Cardiac septum (tissue), 1 donor: ENCODE measurements around the gene FAM83B. TPM values are rescaled to one million over a fixed set of nuclear protein-coding genes. Genes with fewer than 3 reads are reported as not detected.
"Not testable (repeated sequence)": the region's sequence is repeated elsewhere in the genome, so short reads cannot be mapped to it uniquely, and the experiment has no call there.

ENCODE experiments used
- DNase-seq: peaks from one replicate; pipeline ENCODE4 v3.0.0-alpha.2; 2020; ENCODE audit warnings: low spot score
- intact Hi-C: fragments of 100-400 bp; cut with DNase I; formaldehyde crosslinking; loops from one replicate; pipeline ENCODE4 v1.14.0; 2022
- long read RNA-seq: library from polyadenylated mRNA; unstranded; transcript quantifications from one replicate; pipeline ENCODE4 v2.0.0, GENCODE V29; 2021
- total RNA-seq: library from RNA; stranded (reverse); fragmentation: NEBNext Ultra II Directional; extraction: Animal tissue kit (Norgen Biotek cat#: 25700); gene quantifications from one replicate; pipeline ENCODE4 v1.2.1, GENCODE V29; 2021
- donor health status: DM: no; HTN: no; CAD: no.

FAM83B gene, protein sequence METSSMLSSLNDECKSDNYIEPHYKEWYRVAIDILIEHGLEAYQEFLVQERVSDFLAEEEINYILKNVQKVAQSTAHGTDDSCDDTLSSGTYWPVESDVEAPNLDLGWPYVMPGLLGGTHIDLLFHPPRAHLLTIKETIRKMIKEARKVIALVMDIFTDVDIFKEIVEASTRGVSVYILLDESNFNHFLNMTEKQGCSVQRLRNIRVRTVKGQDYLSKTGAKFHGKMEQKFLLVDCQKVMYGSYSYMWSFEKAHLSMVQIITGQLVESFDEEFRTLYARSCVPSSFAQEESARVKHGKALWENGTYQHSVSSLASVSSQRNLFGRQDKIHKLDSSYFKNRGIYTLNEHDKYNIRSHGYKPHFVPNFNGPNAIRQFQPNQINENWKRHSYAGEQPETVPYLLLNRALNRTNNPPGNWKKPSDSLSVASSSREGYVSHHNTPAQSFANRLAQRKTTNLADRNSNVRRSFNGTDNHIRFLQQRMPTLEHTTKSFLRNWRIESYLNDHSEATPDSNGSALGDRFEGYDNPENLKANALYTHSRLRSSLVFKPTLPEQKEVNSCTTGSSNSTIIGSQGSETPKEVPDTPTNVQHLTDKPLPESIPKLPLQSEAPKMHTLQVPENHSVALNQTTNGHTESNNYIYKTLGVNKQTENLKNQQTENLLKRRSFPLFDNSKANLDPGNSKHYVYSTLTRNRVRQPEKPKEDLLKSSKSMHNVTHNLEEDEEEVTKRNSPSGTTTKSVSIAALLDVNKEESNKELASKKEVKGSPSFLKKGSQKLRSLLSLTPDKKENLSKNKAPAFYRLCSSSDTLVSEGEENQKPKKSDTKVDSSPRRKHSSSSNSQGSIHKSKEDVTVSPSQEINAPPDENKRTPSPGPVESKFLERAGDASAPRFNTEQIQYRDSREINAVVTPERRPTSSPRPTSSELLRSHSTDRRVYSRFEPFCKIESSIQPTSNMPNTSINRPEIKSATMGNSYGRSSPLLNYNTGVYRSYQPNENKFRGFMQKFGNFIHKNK
- total RNA-seq: 0.11 TPM
- long read RNA-seq: 0 reads

DNA sequence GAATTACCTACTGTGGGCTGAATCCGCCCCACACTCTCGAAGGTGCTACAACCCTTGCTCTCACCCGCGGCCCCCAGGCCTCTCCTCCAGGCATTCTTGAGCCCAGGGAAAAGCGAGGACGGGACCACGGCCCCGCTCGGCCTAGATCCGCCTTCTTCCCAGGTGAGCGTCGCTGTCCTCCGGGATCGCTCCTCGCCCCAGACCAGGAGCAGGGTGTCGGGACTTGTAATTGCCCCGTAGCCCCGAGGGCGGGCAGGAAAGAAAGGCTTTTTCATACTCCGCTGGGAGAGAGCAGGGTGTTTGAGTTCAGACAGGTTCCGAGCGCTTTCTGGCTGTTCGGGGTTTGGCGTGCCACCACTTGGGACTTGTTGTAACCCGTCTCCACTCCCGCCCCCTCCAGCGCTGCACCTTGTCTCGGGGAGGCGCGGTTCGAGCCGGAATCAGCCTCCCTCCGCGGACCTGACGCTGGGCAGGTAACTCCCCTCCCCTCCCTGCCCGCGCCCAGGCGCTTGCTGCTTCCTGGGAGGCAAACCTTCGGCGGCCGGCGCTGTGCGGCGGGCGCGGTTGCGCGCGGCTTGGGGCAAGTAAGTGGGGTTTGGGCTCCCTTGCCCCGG is at the start of gene FAM83B:
Gene FAM83B, plus strand, starts transcription at position 529 of the 614 bp plus-strand sequence. CDS start 23,476 bp downstream, outside the sequence.
- intact Hi-C loops: no loop called here
- no peak for DNase-seq

DNA sequence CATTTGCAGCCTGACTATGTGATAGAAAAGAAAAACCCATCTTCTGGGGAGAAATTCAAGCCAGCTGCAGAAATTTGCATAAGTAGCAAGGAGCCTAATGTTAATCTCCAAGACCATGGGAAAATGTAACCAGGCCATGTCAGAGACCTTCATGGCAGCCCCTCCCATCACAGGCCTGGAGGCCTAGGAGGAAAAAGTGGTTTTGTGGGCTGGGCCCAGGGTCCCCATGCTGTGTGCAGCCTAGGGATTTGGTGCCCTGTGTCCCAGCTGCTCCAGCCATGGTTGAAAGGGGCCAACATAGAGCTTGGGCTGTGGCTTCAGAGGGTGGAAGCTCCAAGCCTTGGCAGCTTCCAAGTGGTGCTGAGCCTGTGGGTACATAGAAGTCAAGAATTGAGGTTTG is 49.7 kb upstream of the FAM83B start:
- intact Hi-C loops, DNase-seq: not testable (repeated sequence)

DNA sequence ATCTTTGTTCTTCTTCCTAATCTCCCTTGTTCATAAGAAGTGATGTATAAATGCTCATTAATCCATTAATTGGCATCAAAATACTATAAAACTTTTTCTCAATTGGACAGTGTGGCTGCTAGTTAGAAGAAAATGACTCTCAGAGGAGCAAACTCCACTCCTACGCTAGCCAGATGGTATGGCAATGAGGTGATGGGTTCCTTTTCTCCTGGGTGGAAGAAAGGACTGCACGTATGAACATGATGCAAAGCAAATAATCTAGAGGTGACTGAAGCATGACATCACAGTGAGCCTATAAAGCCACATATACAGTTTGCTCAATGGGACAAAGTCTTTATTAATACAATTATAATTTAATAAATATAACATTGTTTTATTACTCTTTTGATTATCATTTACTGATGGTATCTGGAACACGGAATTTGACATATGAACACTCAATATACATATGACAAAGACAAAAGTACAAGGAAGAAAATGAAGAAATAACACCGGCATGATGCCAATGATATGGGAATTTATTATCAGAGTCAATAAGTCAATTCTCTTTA is 46.4 kb upstream of the FAM83B start:
- intact Hi-C loops: no loop called here
- no peak for DNase-seq

DNA sequence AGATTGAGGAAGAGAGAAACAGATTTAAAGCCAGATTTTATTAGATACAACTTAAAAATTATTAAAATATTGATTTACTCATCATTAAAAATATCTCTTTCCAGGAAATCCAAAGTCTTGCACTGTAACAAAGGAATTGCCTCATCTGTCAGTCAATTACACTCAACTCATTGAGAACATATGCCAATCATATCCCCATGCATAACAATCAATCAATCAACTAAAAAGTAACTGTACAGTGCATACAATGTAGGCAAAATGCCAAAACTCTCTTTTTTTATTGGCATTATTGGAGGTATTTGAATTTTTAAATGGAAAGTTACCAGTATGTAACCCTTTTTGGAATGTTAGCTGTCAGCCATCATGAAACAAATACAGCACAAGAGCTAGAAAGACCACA is 45.3 kb upstream of the FAM83B start:
- no peak for DNase-seq
- intact Hi-C loops: no loop called here

DNA sequence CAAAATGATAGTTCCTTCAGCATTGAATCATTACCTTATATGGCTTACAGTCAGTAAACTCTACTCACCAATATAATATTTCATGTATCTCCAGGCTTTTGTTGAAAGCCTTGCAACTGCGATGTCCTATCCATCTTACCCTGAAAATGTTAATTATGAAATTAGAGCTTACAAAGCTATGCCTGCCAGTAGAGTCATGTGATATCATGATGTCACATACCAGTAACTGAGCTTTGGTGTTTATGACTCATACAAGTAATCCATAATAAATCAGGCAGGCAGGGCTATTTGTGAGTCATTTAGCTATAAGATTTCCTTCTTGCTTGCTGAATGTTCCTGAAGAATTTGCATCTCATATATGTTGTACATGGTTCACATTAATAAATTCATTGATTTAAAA is 44.9 kb upstream of the FAM83B start:
- no peak for DNase-seq
- intact Hi-C loops: no loop called here

DNA sequence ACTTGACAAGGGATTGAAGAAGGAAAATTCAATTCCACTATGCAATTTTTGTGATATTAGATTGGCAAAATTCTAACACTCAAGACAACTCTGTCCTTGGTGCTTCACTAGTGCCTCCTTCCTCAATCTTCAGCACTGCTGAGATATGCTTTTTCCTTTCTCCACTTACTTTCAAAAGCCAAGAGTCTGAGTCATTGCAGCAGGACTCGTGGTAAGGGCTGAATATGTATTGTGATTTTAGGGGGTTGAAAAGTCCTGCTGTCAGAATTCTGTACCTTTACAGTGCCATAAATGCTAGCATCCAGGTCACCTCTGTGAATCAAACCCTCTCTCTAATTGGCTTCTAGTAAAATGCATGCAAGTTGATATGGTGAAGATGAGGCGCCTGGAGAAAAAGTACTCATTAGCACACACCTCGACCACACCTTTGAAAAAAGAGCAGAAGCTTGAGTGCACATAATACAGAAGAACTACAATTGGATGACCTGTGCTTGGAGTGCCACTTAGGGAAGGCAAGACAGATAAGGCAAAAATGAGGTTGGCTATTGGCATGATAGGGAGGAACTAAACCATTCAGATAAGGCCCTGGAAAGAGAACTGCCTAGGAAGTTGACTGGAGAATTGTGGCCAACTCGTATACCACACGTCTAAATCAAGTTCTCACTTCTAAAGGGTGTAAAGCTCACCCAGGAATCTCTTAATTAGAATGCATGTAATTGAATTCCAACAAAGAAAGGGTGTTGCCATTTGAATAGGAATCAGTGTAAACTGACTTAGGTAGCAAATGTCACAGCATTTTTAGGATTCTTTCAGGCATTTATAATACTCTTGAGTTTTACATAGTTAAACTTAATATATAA is 43.6 kb upstream of the FAM83B start:
- no peak for DNase-seq
- intact Hi-C loops: no loop called here

DNA sequence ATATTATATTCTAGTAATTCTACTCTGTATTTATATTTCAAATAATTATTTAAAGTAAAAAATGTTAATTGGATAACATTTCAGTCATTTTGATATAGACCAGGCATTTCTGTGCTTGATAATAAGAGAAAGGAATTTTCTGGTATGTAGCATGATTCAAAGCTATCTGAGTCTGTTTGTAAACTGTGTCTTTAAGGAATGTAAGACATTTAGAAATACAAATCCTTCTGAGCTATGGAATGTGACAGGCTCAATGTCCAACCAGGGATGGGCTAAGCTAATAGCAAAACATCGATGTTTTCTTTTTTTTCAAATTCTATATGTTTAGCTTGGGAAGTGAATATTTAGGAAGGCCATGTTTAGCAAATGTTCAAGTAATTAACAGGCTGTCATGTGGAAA is 41.5 kb upstream of the FAM83B start:
- intact Hi-C loops: no loop called here
- no peak for DNase-seq

DNA sequence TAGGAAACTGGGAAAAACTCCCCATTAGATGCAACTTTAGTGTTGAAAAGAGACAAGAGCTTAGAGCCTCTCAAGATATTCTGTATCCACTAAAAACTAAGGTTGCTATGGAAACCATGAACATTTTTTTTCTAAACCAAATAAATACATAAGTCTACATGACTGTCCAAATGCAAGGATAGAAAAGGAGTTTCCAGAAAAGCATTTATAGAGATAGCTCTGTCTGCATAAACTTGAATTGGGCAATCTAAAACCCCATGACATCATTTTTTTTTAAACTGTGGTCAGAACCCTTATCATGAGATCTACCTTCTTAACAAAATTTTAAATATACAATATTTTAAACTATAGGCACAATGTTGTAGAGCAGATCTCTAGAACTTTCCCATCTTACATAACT is 36.4 kb upstream of the FAM83B start:
- intact Hi-C loops: no loop called here
- no peak for DNase-seq

DNA sequence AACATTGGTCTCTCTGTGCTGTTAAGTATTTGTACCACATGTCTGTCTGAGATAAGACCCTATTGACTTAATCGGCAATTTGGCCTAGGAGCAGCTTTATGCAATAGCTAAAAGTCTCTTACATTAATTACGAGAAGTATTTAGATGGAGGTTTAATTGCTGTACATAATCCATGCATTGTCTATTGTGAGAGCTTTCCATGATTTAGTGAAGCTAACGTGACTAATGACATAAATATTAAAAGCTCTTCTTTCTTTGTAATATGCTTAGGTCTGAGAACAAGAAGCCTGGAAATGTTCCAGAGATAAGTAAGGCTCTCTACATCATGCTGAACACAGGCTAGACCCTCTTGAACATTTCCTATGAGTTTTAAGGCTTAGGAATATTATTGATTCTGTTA is 32.7 kb upstream of the FAM83B start:
- intact Hi-C loops: no loop called here
- no peak for DNase-seq

DNA sequence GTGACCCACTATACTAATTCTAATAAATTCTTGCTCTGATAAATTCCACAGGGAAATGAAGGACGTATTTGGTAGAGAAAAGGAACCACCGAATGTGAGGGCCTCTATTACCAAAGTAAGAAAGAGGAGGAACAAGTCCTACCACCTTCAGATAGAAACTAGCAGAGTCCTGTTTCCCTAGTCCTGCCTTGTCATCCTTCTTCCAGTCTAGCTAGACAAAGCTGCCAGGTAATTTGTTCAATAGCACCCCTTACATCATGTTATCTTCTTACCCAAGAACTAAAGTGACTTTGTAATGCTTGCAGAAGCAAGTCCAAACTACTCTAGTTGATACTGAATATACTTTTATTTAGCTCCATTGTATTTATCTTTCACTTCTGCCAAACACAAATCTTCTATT is 29.3 kb upstream of the FAM83B start:
- intact Hi-C loops: no loop called here

DNA sequence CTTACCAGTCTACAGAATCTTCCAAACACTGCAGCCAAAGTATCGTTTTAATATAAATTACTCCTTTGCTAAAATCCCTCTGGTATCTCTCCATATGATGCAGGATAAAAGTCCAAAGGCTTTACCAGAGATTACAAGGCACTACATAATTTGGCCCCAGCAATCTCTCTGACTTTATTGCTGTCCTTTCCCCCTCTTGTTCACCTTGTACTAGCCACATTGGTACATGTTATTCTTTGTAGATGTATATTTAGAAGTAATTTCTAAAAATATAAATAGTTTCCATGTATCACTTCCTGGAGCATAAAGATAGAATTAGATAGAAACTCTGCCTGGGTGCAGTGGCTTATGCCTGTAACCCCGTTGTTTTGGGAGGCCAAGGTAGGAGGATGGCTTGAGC is 28.7 kb upstream of the FAM83B start:
- intact Hi-C loops: no loop called here
- DNase-seq: no peak

More for the DNA sequence above, 29.3 kb upstream of the FAM83B start:
- no peak for DNase-seq

DNA sequence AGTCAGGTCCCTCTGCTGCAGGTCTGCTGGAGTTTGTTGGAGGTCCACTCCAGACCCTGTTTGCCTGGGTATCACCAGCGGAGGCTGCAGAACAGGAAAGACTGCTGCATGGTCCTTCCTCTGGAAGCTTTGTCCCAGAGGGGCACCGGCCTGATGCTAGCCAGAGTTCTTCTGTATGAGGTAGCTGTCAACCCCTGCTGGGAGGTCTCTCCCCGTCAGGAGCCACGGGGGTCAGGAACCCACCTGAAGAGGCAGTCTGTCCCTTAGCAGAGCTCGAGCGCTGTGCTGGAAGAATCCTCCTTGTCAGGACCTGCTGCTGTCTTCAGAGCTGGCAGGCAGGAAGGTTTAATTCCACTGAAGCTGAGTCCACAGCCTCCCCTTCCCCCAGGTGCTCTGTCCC is 22.3 kb upstream of the FAM83B start:
- intact Hi-C loops, DNase-seq: not testable (repeated sequence)

DNA sequence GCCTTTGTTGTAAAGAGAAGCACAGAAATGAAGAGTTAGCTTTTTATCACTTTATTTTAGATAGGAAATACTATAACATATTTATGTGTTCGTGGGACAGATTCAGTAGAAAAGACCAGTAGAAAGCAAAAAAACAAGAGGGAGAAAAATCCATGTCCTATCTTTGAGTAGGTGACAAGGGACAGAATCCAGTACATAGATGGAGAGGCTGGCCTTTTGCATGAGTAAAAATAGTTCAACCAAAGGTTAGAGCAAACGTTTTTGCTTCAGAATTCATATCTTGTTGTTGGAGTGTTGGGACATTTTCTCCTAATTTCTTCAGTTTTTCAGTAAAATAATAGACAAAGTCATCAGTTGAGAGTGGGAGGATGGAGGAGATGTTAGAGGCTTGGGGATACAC is 19.6 kb upstream of the FAM83B start:
- no peak for DNase-seq
- intact Hi-C loops: no loop called here

DNA sequence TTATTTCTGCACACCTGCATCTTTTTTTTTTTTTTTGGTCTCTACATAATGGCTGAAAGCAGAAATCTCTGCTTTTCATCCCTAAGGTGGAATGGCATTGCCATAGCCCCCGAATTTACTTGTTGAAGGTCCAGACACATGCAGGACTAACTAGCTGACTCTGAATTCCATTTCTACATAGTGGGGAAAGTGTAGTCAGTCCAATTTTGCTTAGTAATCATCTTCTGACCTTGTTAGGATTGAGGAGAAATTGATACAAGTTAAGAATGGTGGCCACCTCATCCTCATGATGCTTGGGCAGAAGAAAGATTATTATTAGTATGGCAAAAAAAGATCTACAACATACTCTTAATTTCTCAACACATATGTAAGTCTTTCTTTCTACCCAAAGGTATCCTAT is 16.4 kb upstream of the FAM83B start:
- DNase-seq: no peak
- intact Hi-C loops: no loop called here

DNA sequence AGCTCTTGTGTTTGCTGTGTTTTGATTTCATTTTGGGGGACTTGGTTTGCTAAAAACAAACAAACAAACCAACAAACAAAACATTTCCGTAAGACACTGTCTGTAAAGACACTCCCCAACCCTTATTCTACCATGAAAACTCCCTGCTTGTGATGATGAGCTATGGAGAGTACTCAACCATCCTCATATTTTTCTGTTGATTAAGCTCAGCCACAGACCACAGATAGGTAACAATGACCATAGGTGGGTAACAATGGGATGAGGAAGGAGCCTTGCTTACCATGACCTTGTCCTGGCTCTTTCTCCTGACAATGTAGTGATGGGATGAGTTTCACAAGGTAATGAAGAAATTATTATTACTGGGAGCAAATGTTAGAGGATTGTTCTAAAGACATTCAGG is 11.4 kb upstream of the FAM83B start:
- intact Hi-C loops: no loop called here
- no peak for DNase-seq

DNA sequence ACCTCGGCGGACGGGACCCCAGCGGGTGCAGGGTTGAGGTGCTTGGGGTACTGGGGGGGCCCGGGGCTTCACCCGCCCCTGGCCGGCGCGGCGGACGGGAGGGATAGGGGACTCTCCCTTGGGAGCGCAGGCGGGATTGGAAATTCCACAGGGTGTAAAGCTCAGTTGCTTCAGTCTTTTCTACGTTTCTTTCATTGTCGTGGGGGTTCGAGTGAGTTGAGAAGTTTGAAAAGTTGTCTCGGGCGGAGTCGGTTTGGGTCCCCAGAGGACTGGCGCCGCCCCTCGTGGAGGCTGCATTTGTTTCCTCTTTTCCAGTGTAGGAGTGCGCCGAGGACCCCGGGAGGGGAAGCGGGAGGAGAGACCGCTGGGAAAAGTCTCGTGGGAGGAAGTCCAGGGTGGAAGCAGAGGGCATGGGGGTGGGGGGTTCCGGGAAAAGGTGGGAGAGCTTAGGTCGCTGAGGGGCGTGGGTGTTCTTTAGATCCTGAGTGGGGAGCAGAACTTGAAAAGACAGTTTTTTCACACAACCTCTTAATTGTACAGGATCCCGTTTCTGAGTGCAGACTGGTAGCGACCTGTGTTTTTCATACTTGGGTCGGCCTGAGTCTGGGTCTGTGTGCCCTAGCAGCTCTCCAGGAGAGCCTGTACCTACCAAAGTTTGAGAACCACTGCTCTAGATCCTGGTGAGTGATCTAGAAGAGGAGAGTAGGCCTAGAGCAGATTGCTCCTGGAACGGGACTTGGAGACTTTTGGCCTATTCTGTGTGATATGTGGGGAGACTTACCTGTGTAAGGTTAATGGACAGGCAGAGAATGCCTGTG is 495 bp downstream of the FAM83B start:
- no peak for DNase-seq
- intact Hi-C loops: no loop called here

DNA sequence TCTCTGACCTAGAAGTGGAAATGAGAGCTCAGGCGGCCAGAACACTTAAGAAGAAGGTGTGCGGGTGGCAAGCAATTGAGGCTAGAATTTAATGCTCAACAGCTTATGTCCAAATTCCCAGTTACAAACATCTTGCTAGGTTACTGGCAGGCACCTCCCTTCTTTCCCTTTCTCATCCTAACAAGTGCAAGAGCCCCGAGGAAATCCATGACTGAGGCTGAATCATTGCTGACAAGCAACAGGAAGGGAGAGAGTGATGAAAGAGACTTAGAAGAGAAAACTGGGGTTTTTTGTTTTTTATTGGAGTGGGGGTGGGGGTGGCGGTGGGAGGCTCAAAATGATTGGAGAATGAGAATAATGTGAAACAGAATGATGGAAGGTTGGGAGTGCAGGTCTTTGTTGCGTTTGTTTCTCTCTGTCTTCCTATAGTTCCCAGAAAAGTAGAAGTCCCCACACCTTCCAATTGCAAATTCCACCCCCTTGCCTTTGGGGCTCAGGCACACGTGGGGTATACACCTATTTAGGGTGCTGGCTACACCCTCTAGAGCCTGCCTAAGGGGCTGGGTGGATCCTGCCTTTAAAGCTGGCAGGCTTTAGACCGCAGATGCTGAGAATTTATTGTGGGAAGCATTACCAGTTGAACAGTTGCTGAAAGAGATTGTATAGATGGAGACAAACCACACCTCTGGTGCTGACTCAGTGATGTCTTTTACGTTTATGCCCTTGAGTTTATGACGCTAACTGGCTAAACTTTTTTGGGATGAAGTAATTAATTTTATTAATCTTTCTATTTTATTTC is 1.4 kb downstream of the FAM83B start:
- intact Hi-C loops: no loop called here

More for the DNA sequence above, 1.4 kb downstream of the FAM83B start:
- no peak for DNase-seq
